ENCODE data around the gene ROGDI. TPM values are rescaled to one million over a fixed set of nuclear protein-coding genes. Genes with fewer than 3 reads are reported as not detected.

ROGDI gene
- total RNA-seq, 1 experiment from 2014 or later: 36.4 TPM

GRCh38 chr16:4777339-4778049, 24.9 kb downstream of the ROGDI start:
- no peaks in the 10 kb centered on the region for H3K36me3 Mint-ChIP-seq (ENCODE audit: insufficient read depth in 1 of 3, low read depth in 3 of 3)
- H2BK20ac ChIP-seq (ENCODE audit: low read depth, low read length, poor library complexity, severe bottlenecking): no peak overlapping the region
- no peak overlapping the region for H2BK5ac ChIP-seq (ENCODE audit: insufficient read length, low read length)
- no peak overlapping the region for H3K56ac ChIP-seq (ENCODE audit: insufficient read length, low read depth, low read length)
- H2AK5ac ChIP-seq (ENCODE audit: insufficient read length, low read length): no peak overlapping the region
- H2BK12ac ChIP-seq (ENCODE audit: insufficient read length, low read depth, low read length): no peak overlapping the region
- no CpG with 5 or more reads among the region's 17 CpGs for WGBS (ENCODE audit: extremely low coverage, insufficient read length, low lambda C conversion rate)
- no peak overlapping the region for H4K5ac ChIP-seq (ENCODE audit: insufficient read length, low read depth, low read length)
- no peaks in the 10 kb centered on the region for H3K79me2 ChIP-seq (ENCODE audit: insufficient read depth, low read length)
- no peak overlapping the region for H2AFZ ChIP-seq (ENCODE audit: low read length)
- no peak overlapping the region for H3K9ac ChIP-seq (ENCODE audit: extremely low read depth, insufficient read length, low read length)
- no peak overlapping the region for H3K4me3 Mint-ChIP-seq
- no peak overlapping the region for H2BK15ac ChIP-seq (ENCODE audit: low read depth, low read length)
- no peak overlapping the region for H4K91ac ChIP-seq (ENCODE audit: insufficient read length, low read depth, low read length)
- no peaks in the 10 kb centered on the region for H3K23me2 ChIP-seq (ENCODE audit: insufficient read length, low read depth, low read length, poor library complexity, severe bottlenecking)
- H3K23ac ChIP-seq (ENCODE audit: insufficient read length, low read depth, low read length): no peak overlapping the region
- TF ChIP-seq, protein P1, sequence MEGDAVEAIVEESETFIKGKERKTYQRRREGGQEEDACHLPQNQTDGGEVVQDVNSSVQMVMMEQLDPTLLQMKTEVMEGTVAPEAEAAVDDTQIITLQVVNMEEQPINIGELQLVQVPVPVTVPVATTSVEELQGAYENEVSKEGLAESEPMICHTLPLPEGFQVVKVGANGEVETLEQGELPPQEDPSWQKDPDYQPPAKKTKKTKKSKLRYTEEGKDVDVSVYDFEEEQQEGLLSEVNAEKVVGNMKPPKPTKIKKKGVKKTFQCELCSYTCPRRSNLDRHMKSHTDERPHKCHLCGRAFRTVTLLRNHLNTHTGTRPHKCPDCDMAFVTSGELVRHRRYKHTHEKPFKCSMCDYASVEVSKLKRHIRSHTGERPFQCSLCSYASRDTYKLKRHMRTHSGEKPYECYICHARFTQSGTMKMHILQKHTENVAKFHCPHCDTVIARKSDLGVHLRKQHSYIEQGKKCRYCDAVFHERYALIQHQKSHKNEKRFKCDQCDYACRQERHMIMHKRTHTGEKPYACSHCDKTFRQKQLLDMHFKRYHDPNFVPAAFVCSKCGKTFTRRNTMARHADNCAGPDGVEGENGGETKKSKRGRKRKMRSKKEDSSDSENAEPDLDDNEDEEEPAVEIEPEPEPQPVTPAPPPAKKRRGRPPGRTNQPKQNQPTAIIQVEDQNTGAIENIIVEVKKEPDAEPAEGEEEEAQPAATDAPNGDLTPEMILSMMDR (conservative IDR thresholded peaks at IDR 0.05): no peak
- H3K9me3 Mint-ChIP-seq: no peaks in the 10 kb centered on the region; a peak in 1 of 5 replicates
- H3K4me1 Mint-ChIP-seq: no peaks in the 10 kb centered on the region
- no peak overlapping the region for H3K27ac Mint-ChIP-seq
- H4K20me1 ChIP-seq (ENCODE audit: control insufficient read depth, insufficient read depth, insufficient read length): no peaks in the 10 kb centered on the region
- H3K27ac ChIP-seq (ENCODE audit: insufficient read length, low read depth, low read length): no peak overlapping the region
- H2BK120ac ChIP-seq (ENCODE audit: low read depth, low read length, poor library complexity, severe bottlenecking): peak overlapping the region; percentile 7
- H3K4ac ChIP-seq (ENCODE audit: low read depth, low read length): no peak overlapping the region
- H3K9me3 ChIP-seq (ENCODE audit: control insufficient read depth, low read depth, low read length): no peaks in the 10 kb centered on the region
- DNase-seq: no peak
- no peaks in the 10 kb centered on the region for H3K79me1 ChIP-seq (ENCODE audit: insufficient read depth, low read depth, low read length, poor library complexity, severe bottlenecking)
- H3K27me3 Mint-ChIP-seq (ENCODE audit: low read depth): no peaks in the 10 kb centered on the region; the same call in none of the 2 replicates
- H4K8ac ChIP-seq (replicated peaks; ENCODE audit: insufficient read length, low read depth, low read length): no peak overlapping the region
- no peak overlapping the region for H3K14ac ChIP-seq (ENCODE audit: insufficient read depth, low read length)
- H3K4me2 ChIP-seq (ENCODE audit: insufficient read depth, insufficient read length, low read length): no peak overlapping the region
- no peaks in the 10 kb centered on the region for H3K4me1 ChIP-seq (ENCODE audit: insufficient read depth, low read length)
- no peaks in the 10 kb centered on the region; the same call in 1 of the 2 replicates for H3K27me3 ChIP-seq (ENCODE audit: insufficient read depth, low read length)
- no peak overlapping the region for H3K18ac ChIP-seq (ENCODE audit: insufficient read length, low read depth, low read length)
- H3T11ph ChIP-seq (ENCODE audit: low read length): no peak overlapping the region
